ENCODE results near the gene GLYATL1. TPM values are rescaled to one million over a fixed set of nuclear protein-coding genes. Genes with fewer than 3 reads are reported as not detected.

The GLYATL1 gene, protein sequence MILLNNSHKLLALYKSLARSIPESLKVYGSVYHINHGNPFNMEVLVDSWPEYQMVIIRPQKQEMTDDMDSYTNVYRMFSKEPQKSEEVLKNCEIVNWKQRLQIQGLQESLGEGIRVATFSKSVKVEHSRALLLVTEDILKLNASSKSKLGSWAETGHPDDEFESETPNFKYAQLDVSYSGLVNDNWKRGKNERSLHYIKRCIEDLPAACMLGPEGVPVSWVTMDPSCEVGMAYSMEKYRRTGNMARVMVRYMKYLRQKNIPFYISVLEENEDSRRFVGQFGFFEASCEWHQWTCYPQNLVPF
- total RNA-seq (2021; fragmentation: NEBNext Ultra II Directional; extraction: Animal tissue kit (Norgen Biotek cat#: 25700)) (10.7 and 11.5 TPM in 2 replicates), polyA plus RNA-seq (2011; rRNA removed) (5.2 and 8.6 TPM in 2 replicates), polyA minus RNA-seq (2011; rRNA and poly(A)+ RNA removed) (16.0 and 17.7 TPM in 2 replicates)
- polyA plus RNA-seq (2011; cell fraction: cytosol; rRNA removed) = 12.8 TPM
- polyA plus RNA-seq (2011; cell fraction: nucleus; rRNA removed) = 5.0 TPM
- polyA plus RNA-seq (2012, experiment 1 of 2) = 10.5 to 17.3 TPM (median 11.4 TPM) in 4 replicates
- polyA plus RNA-seq (2012, experiment 2 of 2) = 2.5 TPM
- 7.4 TPM for polyA plus RNA-seq (2013, experiment 1 of 2)
- polyA plus RNA-seq (2013, experiment 2 of 2) = 8.1 TPM
- 6.9 TPM for polyA minus RNA-seq (2011; cell fraction: cytosol; rRNA and poly(A)+ RNA removed)
- 13.4 TPM for polyA minus RNA-seq (2011; cell fraction: nucleus; rRNA and poly(A)+ RNA removed)
- long read RNA-seq, experiment 1, partial matches to known transcripts = 2 of 4 reads
- long read RNA-seq, experiment 1, other reads (novel, unspliced or antisense) = 1 of 4 reads
- long read RNA-seq, experiment 2, partial matches to known transcripts = 0 of 2 reads
- long read RNA-seq, experiment 2, other reads (novel, unspliced or antisense) = 2 of 2 reads

GRCh38 chr11:58939277-58939676 lies at the start of gene GLYATL1:
Gene GLYATL1 (plus strand): TSS chr11:58939488. CDS start chr11:58947088, 7,600 bp downstream.
- Histone ChIP-seq H3K79me1 (ENCODE audit: low read depth, low read length) (no peaks in the 10 kb centered on the region; the same call in 1 of the 2 replicates), H3K27ac (ENCODE audit: low read depth, low read length) (no peak within 1 kb of the TSS), H2BK5ac (ENCODE audit: low read depth, low read length) (no peak within 1 kb of the TSS), H2BK20ac (ENCODE audit: low read length) (no peak within 1 kb of the TSS), H2AK5ac (ENCODE audit: low read depth, low read length) (no peak within 1 kb of the TSS), H4K91ac (replicated peaks; ENCODE audit: insufficient read length, low read length) (no peak within 1 kb of the TSS), H3K23me2 (ENCODE audit: low read depth, low read length) (no peaks in the 10 kb centered on the region), H3K18ac (ENCODE audit: extremely low read depth, low read length) (no peak within 1 kb of the TSS), H4K20me1 (replicated peaks in 1 of 2; ENCODE audit: control insufficient read depth in 1 of 2, insufficient read depth in 2 of 2, low read length in 2 of 2) (no peaks in the 10 kb centered on the region), H3K56ac (replicated peaks; ENCODE audit: insufficient read length, low read depth, low read length) (no peak within 1 kb of the TSS), H2AFZ (ENCODE audit: low read length) (no peak within 1 kb of the TSS), H2BK12ac (ENCODE audit: low read depth, low read length) (no peak within 1 kb of the TSS), H3K4me1 (replicated peaks in 1 of 4; ENCODE audit: control insufficient read depth in 3 of 4, insufficient read depth in 4 of 4, low read length in 3 of 4) (no peaks in the 10 kb centered on the region), H3K79me2 (ENCODE audit: control insufficient read depth in 1 of 2, insufficient read depth in 2 of 2, low read length in 2 of 2) (no peaks in the 10 kb centered on the region), H3K4me2 (ENCODE audit: insufficient read depth in 1 of 2, low read depth in 2 of 2, low read length in 2 of 2) (no peak within 1 kb of the TSS), H4K5ac (ENCODE audit: insufficient read length, low read depth, low read length) (no peak within 1 kb of the TSS), H2BK15ac (ENCODE audit: low read length) (no peak within 1 kb of the TSS), H2BK120ac (replicated peaks; ENCODE audit: low read depth, low read length) (no peak within 1 kb of the TSS), H4K8ac (ENCODE audit: extremely low read depth, insufficient read depth, low read length) (no peak within 1 kb of the TSS), H3K4me3 (ENCODE audit: extremely low read depth in 1 of 4, insufficient read depth in 2 of 4, low read depth in 3 of 4, low read length in 4 of 4) (no peak within 1 kb of the TSS), H3K27me3 (replicated peaks in 1 of 4; ENCODE audit: control insufficient read depth in 3 of 4, extremely low read depth in 1 of 4, insufficient read depth in 3 of 4, low read length in 3 of 4) (no peaks in the 10 kb centered on the region), H3K9me3 (ENCODE audit: insufficient read depth in 2 of 2, low read depth in 1 of 2, low read length in 1 of 2) (no peaks in the 10 kb centered on the region), H3K14ac (ENCODE audit: insufficient read length) (no peak within 1 kb of the TSS), H3K36me3 (ENCODE audit: control insufficient read depth in 2 of 4, insufficient read depth in 4 of 4, low read length in 3 of 4) (no peaks in the 10 kb centered on the region), H3K9ac (replicated peaks in 1 of 4; ENCODE audit: extremely low read depth in 1 of 4, low read depth in 3 of 4, low read length in 3 of 4) (peak within 1 kb of the TSS in 1 of 4 experiments; percentile 34; a peak in 1 of 7 replicates), H3K4ac (replicated peaks; ENCODE audit: insufficient read length, low read depth, low read length) (no peak within 1 kb of the TSS), H3K23ac (ENCODE audit: insufficient read length) (no peak within 1 kb of the TSS)
- DNase-seq (ENCODE audit: low read depth in 1 of 2, low spot score in 2 of 2) (no peak), FAIRE-seq (no peak)
- CTCF ChIA-PET (ENCODE audit: partially characterized antibody) = interaction anchor here (0.8 to 1.7 kb wide), 4 partner anchors 9 to 246 kb away, joined by 3 to 5 read pairs (median 4); no protein-coding TSS in a partner anchor
- WGBS, 2 experiments (ENCODE audit: extremely low coverage in 1 of 2, insufficient coverage in 1 of 2, insufficient read length in 1 of 2, insufficient replicate concordance in 2 of 2, low coverage in 1 of 2, low lambda C conversion rate in 2 of 2, missing lambda C conversion rate in 1 of 2) = 85% methylated on average over 4 of the region's 4 CpGs; no CpG with 5 or more reads in 1 of the 2 experiments
- POLR2A ChIA-PET (ENCODE audit: partially characterized antibody) = no interaction called here
- no peak for TF ChIP-seq KDM4A (IDR thresholded peaks at IDR 0.05; ENCODE audit: low read depth, low read length, severe bottlenecking)
- TF ChIP-seq YY1 (IDR thresholded peaks at IDR 0.05; ENCODE audit: low read depth, low read length) = no peak
- TF ChIP-seq BCL11A (IDR thresholded peaks at IDR 0.05; ENCODE audit: low read depth in 2 of 2, low read length in 2 of 2) = no peak
